Activated naive CD4-positive, alpha-beta T cell treated with anti-CD3 and anti-CD28 coated beads, Interleukin-2, amount 10 ng/mL, durations not matched to agents 7 days and 5 days (primary cell): Measurements from ENCODE around the gene RAB11B.
"Not testable (repeated sequence)": the region's sequence is repeated elsewhere in the genome, so short reads cannot be mapped to it uniquely, and the experiment has no call there.

Source experiments
- CTCF ChIA-PET: fragments of 350-600 bp; sonication (Branson Sonifier 250); formaldehyde crosslinking; loops from one replicate; lab custom pipeline; 2021; ENCODE audit warnings: antibody characterized with exemption; lab: Charles Lee
- DNase-seq: peaks from one replicate; pipeline ENCODE4 v3.0.0-alpha.2; 2020
- H3K27ac Mint-ChIP-seq: one replicate; pipeline ENCODE4 v1.8.0; 2021; ENCODE audit warnings: mild to moderate bottlenecking, moderate library complexity, mixed read lengths
- H3K27me3 Mint-ChIP-seq: one replicate; pipeline ENCODE4 v1.8.0; 2021; ENCODE audit warnings: mild to moderate bottlenecking, mixed read lengths
- H3K36me3 Mint-ChIP-seq: one replicate; pipeline ENCODE4 v1.8.0; 2021; ENCODE audit warnings: mixed read lengths
- H3K4me1 Mint-ChIP-seq: one replicate; pipeline ENCODE4 v1.8.0; 2021; ENCODE audit warnings: mixed read lengths
- H3K4me3 Mint-ChIP-seq: one replicate; pipeline ENCODE4 v1.8.0; 2021; ENCODE audit warnings: mild to moderate bottlenecking, moderate library complexity, mixed read lengths
- H3K9me3 Mint-ChIP-seq: one replicate; pipeline ENCODE4 v1.8.0; 2021; ENCODE audit warnings: mixed read lengths

The RAB11B gene

GRCh38 chr19:8379156-8379891 lies 10.8 kb upstream of the RAB11B start:
- H3K36me3 Mint-ChIP-seq, H3K4me3 Mint-ChIP-seq, DNase-seq, CTCF ChIA-PET, H3K27ac Mint-ChIP-seq, H3K9me3 Mint-ChIP-seq: not testable (repeated sequence)
- Mint-ChIP-seq H3K4me1 (peaks cover 17% of the 10 kb centered on the region), H3K27me3 (peaks cover 14% of the 10 kb centered on the region)

GRCh38 chr19:8384569-8384968 lies 5.6 kb upstream of the RAB11B start:
- DNase-seq, H3K27ac Mint-ChIP-seq, H3K36me3 Mint-ChIP-seq, CTCF ChIA-PET, H3K9me3 Mint-ChIP-seq, H3K4me3 Mint-ChIP-seq, H3K27me3 Mint-ChIP-seq: not testable (repeated sequence)
- H3K4me1 Mint-ChIP-seq, result peaks cover 16% of the 10 kb centered on the region

DNA sequence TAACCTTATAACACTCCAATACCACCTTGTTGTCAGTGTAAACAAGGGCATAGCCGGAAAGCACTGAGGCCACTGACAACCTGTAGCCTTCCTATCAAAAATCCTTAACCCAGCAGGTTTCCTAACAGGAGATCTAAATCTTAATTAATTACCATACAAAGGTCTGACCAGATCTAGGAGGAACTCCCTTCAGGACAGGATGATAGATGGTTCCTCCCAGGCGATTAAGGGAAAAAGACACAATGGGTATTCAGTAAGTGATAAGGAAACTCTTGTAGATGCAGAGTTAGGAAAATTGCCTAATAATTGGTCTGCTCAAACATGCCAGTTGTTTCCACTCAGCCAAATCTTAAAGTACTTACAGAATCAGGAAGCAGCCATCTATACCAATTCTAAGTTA lies 5.1 kb upstream of the RAB11B start:
- CTCF ChIA-PET, H3K27ac Mint-ChIP-seq, H3K9me3 Mint-ChIP-seq, H3K4me3 Mint-ChIP-seq, DNase-seq, H3K36me3 Mint-ChIP-seq, H3K27me3 Mint-ChIP-seq: not testable (repeated sequence)
- peaks cover 19% of the 10 kb centered on the region for H3K4me1 Mint-ChIP-seq

DNA sequence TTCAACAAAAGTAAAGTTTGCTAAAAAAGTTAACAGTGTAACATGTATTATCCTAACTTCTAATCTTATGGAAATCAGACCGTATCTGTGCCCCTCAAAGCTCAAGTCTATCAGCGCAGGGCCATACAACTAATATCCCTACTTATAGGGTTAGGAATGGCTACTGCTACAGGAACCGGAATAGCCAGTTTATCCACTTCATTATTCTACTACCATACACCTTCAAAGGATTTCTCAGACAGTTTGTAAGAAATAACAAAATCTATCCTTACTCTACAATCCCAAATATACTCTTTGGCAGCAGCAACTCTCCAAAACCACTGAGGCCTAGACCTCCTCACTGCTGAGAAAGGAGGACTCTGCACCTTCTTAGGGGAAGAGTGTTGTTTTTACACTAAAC lies 4.6 kb upstream of the RAB11B start:
- H3K27ac Mint-ChIP-seq, H3K27me3 Mint-ChIP-seq, CTCF ChIA-PET, H3K36me3 Mint-ChIP-seq, H3K4me3 Mint-ChIP-seq, H3K9me3 Mint-ChIP-seq, DNase-seq: not testable (repeated sequence)
- peaks cover 19% of the 10 kb centered on the region for H3K4me1 Mint-ChIP-seq

DNA sequence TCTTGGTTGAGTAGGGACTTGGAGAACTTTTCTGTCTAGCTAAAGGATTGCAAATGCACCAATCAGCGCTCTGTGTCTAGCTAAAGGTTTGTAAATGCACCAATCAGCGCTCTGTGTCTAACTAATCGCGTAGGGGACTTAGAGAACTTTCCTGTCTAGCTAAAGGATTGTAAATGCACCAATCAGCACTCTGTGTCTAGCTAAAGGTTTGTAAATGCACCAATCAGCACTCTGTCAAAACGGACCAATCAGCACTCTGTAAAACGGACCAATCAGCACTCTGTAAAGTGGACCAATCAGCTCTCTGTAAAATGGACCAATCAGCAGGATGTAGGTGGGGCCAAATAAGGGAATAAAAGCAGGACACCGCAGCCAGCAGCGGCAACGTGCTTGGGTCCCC lies 3.7 kb upstream of the RAB11B start:
- DNase-seq, H3K27me3 Mint-ChIP-seq, H3K27ac Mint-ChIP-seq, H3K9me3 Mint-ChIP-seq, H3K4me3 Mint-ChIP-seq, CTCF ChIA-PET, H3K36me3 Mint-ChIP-seq: not testable (repeated sequence)
- H3K4me1 Mint-ChIP-seq, result peaks cover 26% of the 10 kb centered on the region

DNA sequence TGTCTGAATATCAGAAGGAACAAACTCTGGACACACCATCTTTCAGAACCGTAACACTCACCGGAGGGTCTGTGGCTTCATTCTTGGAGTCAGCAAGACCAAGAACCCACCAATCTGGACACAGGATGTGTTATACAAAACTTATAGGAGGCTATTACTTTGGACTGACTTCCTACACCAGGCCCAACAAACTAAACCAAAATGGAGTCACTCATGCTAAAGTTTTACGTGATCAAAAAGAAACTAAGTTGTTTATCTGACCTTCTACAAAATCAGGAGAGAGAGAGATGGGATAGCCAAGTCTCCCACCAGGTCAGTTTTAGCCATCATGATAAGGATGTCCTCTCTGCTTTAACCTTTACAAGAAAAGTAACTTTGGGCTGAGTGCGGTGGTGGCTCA lies 3.2 kb upstream of the RAB11B start:
- DNase-seq, result no peak
- no peak overlapping the region for H3K27ac Mint-ChIP-seq
- H3K9me3 Mint-ChIP-seq, result peaks cover 4% of the 10 kb centered on the region
- H3K36me3 Mint-ChIP-seq, result peaks cover 9% of the 10 kb centered on the region
- H3K27me3 Mint-ChIP-seq, result no peaks in the 10 kb centered on the region
- H3K4me1 Mint-ChIP-seq, result peaks cover 31% of the 10 kb centered on the region
- no peak overlapping the region for H3K4me3 Mint-ChIP-seq
- CTCF ChIA-PET, result interaction anchor here (0.8 kb wide), 1 partner anchor 9 kb away, joined by 3 read pairs; no protein-coding TSS in a partner anchor

DNA sequence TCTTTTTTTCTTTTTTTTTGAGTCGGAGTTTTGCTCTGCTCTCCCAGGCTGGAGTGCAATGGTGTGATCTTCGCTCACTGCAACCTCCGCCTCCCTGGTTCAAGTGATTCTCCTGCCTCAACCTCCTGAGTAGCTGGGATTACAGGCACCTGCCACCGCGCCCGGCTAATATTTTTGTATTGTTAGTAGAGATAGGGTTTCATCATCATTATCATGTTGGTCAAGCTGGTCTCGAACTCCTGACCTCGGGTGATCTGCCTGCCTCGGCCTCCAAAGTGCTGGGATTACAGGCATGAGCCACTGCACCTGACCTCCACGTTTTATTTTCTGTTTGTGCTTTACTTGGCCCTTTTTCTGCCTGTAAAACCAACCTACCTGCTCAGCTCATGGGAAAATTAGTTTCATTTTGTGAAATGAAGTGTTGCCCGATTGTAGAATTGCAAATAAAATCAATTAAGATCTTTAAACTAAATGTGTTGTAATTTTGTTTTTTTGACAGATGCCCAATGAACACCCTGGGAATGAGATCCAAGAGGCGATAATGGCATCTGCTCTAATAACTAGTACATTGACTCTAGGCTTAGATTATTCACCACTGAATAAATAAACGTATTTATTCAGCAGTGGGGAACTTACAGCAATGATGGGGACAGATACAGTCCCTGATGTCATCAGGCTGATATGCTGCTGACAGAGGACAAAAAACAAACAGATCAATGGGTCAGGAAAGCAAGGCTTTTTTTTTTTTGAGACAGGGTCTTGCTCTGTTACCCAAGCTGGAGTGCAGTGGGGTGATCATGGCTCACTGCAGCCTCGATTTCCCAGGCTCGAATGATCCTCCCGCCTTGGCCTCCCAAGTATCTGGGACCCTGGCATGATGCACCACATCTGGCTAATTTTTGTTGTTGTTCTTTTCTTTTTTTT lies 2.2 kb upstream of the RAB11B start:
- Mint-ChIP-seq H3K4me1 (peaks cover 37% of the 10 kb centered on the region), H3K36me3 (peaks cover 9% of the 10 kb centered on the region), H3K9me3 (peaks cover 4% of the 10 kb centered on the region), H3K27ac (peak overlapping the region; percentile 52), H3K4me3 (peak overlapping the region; percentile 31), H3K27me3 (no peaks in the 10 kb centered on the region)
- CTCF ChIA-PET, result interaction anchor here (0.8 to 0.9 kb wide), 2 partner anchors 10 to 190 kb away, joined by 3 read pairs; no protein-coding TSS in a partner anchor
- DNase-seq, result no peak

GRCh38 chr19:8388612-8388958 lies 1.6 kb upstream of the RAB11B start:
- Mint-ChIP-seq H3K36me3 (peaks cover 9% of the 10 kb centered on the region), H3K4me1 (peaks cover 39% of the 10 kb centered on the region), H3K27me3 (no peaks in the 10 kb centered on the region), H3K27ac (no peak overlapping the region), H3K9me3 (peaks cover 4% of the 10 kb centered on the region), H3K4me3 (no peak overlapping the region)
- CTCF ChIA-PET, result no interaction called here
- no peak for DNase-seq

DNA sequence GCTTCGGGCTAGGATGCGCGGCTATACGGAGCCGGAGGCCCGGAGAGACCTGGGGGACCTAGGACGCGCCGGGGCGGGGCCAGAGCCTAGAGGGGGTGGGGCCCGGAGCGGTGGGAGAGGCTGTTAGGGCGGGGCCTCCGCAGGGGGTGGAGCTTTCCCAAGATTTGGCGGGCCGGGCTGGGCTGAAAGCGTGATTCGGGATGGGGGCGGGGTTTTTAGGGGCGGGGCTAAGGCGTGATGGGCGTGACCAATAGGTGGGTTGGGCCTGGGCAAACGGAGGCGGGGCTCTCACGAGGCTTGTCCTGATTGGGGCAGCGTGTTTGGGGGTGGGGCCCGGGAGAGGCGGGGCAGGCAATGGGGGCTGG lies 439 bp downstream of the RAB11B start:
- peaks cover 4% of the 10 kb centered on the region for H3K9me3 Mint-ChIP-seq
- H3K27me3 Mint-ChIP-seq, result no peaks in the 10 kb centered on the region
- CTCF ChIA-PET, result interaction anchor here (1.1 to 2.2 kb wide), 2 partner anchors 37 to 42 kb away, joined by 3 to 10 read pairs; no protein-coding TSS in a partner anchor
- H3K36me3 Mint-ChIP-seq, result peaks cover 9% of the 10 kb centered on the region
- H3K27ac Mint-ChIP-seq, result peak overlapping the region; percentile 84
- H3K4me3 Mint-ChIP-seq, result peak overlapping the region; percentile 72
- DNase-seq, result peak; percentile 96
- peaks cover 32% of the 10 kb centered on the region for H3K4me1 Mint-ChIP-seq

DNA sequence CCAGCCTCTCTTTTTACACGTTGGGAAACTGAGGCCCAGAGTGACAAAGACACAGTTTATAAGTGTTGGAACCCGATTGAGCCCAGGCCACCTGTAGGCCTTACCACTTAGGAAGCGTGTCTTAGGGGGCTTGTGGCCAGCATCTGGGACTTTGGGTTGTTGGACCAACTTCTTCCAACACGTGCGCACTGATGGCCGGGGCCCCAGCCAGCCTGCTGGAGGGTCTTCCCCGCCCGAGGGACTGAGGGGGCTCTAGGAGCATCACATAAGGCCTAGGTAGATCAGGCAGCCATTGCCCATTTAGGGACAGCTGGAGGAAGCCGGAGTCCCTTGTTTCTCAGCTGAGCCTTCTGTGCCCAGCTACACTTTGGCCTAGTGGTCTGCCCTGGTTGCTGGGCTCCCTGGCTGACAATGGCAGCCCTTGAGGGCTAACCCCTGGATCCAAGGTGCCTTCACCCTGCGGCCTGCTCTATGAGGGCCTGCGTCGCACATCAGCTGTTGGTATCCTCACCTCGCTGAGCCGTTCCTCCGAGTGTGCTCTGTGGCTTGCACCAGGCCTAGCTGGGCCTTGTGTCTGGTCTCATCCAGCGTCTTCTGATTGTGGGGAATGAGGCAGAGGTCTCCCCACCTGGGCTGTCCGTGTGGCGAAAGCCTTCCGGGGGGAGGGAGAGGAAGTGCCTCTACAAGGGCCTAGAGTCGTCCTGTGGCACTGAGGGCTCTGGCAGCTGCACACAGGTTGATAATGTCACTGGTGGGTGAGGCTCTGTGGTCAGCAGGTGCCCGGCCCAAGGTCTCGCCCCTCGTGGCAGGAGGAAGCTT lies 1.2 kb downstream of the RAB11B start:
- peaks cover 4% of the 10 kb centered on the region for H3K9me3 Mint-ChIP-seq
- H3K4me3 Mint-ChIP-seq, result peak overlapping the region; percentile 72
- CTCF ChIA-PET, result interaction anchor here (0.8 to 2.2 kb wide), 2 partner anchors 20 to 37 kb away, joined by 3 to 10 read pairs; no protein-coding TSS in a partner anchor
- peaks cover 8% of the 10 kb centered on the region for H3K36me3 Mint-ChIP-seq
- H3K27me3 Mint-ChIP-seq, result no peaks in the 10 kb centered on the region
- no peak for DNase-seq
- H3K4me1 Mint-ChIP-seq, result peaks cover 38% of the 10 kb centered on the region
- H3K27ac Mint-ChIP-seq, result peak overlapping the region; percentile 84

DNA sequence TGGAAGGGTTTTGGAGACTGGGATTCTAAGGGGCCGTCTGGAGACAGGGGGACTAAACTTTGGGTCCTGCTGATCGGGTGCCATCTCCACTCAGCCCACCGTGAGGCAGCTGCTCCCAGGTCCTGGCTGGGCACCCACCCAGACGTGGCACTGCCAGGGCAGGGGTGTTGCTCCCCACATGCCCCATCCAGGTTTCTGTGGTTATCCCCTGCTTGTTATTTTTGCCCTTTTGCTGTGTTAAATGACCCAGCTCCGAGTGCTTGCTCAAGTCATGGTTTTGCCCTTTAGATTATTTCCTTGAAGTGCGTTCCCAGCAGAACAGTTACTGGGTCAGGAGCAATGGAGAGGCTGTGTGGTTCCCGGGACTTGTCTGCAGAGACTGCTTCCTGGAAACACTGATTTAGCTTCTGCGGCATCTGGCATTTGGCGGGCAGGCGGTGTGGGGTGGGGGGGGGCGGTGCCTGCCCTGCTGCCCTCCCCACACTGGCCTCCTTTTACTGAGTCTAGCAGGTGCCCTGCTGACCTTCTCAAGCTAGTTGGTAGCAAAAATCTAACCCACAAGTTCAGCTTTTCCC lies 1.9 kb downstream of the RAB11B start:
- Mint-ChIP-seq H3K27ac (no peak overlapping the region), H3K9me3 (no peaks in the 10 kb centered on the region), H3K4me3 (no peak overlapping the region), H3K36me3 (peaks cover 8% of the 10 kb centered on the region), H3K4me1 (peaks cover 41% of the 10 kb centered on the region), H3K27me3 (no peaks in the 10 kb centered on the region)
- CTCF ChIA-PET, result interaction anchor here (0.8 kb wide), 1 partner anchor 20 kb away, joined by 3 read pairs; no protein-coding TSS in a partner anchor
- DNase-seq, result no peak

DNA sequence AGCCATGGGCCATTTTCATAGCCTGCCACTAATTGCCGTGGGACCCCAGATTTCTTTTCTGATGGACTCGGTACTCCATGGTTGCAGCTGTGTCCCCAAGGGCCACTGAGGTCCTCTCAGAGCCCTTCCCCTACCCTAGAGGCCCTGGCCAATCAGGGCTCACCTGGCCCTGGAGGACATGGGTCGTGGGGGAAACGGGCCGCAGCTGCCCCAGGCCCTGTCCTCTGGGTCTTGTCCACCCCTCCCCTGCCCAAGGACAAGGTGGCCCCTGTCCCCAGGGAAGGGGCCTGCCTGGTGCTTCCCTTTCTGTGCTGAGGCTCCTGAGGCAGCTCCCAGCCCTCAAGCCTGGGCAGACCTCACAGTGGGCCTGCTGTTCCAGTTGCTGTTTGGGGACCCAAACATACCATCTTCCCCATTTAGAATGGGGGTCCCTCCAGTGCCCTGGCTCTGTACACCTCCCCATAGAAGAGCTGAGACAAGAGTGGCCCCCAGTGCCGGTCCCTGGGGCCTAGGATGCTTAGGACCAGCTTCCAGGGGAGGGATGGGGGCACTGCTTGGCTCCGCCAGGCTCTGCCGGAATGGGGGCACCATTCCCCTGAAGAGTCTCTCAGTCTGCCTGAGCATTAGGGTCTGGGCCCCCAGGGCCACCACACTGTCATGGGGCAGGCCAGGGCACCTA lies 3.2 kb downstream of the RAB11B start:
- no peak overlapping the region for H3K27ac Mint-ChIP-seq
- H3K27me3 Mint-ChIP-seq, result no peaks in the 10 kb centered on the region
- DNase-seq, result no peak
- no peak overlapping the region for H3K4me3 Mint-ChIP-seq
- no peaks in the 10 kb centered on the region for H3K9me3 Mint-ChIP-seq
- peaks cover 4% of the 10 kb centered on the region for H3K36me3 Mint-ChIP-seq
- CTCF ChIA-PET, result interaction anchor here (2.0 to 3.4 kb wide), 2 partner anchors 19 to 40 kb away, joined by 6 to 23 read pairs; partner anchors contain the start of gene MARCHF2
- peaks cover 41% of the 10 kb centered on the region for H3K4me1 Mint-ChIP-seq

DNA sequence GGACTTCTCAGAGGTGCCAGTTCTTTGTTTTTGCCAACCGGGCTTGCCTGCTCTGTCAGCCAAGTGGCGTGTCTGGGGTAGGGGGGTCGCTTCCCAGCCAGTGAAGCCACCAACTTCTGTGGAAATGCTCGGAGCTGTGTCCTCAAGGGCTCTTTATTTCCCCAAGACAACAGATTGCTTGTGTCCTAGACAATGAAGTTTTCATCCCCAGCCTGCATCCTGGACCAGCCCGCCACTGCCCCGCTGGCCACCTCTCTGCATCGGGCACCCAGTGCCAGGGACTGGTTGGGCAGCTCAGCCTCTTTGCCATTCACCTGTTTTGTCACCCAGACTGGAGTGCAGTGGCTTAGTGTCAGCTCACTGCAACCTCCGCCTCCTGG lies 3.7 kb downstream of the RAB11B start:
- no peak for DNase-seq
- H3K9me3 Mint-ChIP-seq, result no peaks in the 10 kb centered on the region
- H3K4me1 Mint-ChIP-seq, result peaks cover 41% of the 10 kb centered on the region
- CTCF ChIA-PET, result interaction anchor here (2.0 to 3.4 kb wide), 2 partner anchors 19 to 40 kb away, joined by 6 to 23 read pairs; partner anchors contain the start of gene MARCHF2
- H3K27me3 Mint-ChIP-seq, result no peaks in the 10 kb centered on the region
- H3K4me3 Mint-ChIP-seq, result no peak overlapping the region
- H3K36me3 Mint-ChIP-seq, result peaks cover 4% of the 10 kb centered on the region
- no peak overlapping the region for H3K27ac Mint-ChIP-seq
